A549 treated with ZK216348 at 1 μM for 4 hours (cell line): ENCODE measurements around the gene KLHL40. TPM values are rescaled to one million over a fixed set of nuclear protein-coding genes. Genes with fewer than 3 reads are reported as not detected.

ENCODE experiments used
- total RNA-seq: library from RNA; stranded (reverse); fragments of 200-300 nt; extraction: Qiagen RNA extraction; gene quantifications from 5 replicates; pipeline ENCODE4 v1.2.3, GENCODE V29; 2022; ENCODE audit warnings: low read depth

The KLHL40 gene, protein sequence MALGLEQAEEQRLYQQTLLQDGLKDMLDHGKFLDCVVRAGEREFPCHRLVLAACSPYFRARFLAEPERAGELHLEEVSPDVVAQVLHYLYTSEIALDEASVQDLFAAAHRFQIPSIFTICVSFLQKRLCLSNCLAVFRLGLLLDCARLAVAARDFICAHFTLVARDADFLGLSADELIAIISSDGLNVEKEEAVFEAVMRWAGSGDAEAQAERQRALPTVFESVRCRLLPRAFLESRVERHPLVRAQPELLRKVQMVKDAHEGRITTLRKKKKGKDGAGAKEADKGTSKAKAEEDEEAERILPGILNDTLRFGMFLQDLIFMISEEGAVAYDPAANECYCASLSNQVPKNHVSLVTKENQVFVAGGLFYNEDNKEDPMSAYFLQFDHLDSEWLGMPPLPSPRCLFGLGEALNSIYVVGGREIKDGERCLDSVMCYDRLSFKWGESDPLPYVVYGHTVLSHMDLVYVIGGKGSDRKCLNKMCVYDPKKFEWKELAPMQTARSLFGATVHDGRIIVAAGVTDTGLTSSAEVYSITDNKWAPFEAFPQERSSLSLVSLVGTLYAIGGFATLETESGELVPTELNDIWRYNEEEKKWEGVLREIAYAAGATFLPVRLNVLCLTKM
- not detected in 5 replicates for total RNA-seq

DNA sequence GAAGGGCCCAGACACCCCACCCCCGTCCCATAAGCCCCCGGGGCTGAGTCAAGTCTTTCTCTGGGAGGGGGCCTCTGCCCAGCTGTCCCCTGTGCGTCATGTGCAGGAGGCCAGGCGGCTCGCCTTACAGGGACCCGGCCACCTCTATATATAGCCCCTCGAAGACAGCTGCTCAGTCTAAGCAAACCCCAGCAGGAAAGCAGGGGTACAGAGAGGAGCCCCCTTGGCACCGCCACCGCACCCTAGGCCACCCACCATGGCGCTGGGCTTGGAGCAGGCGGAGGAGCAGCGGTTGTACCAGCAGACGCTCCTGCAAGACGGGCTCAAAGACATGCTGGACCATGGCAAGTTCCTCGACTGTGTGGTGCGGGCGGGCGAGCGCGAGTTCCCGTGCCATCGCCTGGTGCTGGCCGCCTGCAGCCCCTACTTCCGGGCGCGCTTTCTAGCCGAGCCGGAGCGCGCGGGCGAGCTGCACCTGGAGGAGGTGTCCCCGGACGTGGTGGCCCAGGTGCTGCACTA, at the start of gene KLHL40:
Gene KLHL40, plus strand, starts transcription at position 175 of the 519 bp plus-strand sequence. Its CDS starts 82 bp downstream, at position 257.

GRCh38 chr3:42653560-42654330, 31.6 kb upstream of the KLHL40 start, which contains the start of gene ZBTB47:
Gene ZBTB47 (plus strand): TSS chr3:42653697. CDS start chr3:42658356, 4,659 bp downstream.

GRCh38 chr3:42702066-42702951, 17.0 kb downstream of the KLHL40 start, which contains the start of gene HHATL:
Gene HHATL (minus strand): TSS chr3:42702798. CDS start chr3:42700826, 1,972 bp downstream.

Other genes with a start within 250 kb of the KLHL40 start
- 0.47 to 1.0 TPM (median 0.68 TPM) in 5 replicates for gene VIPR1, start 182.9 kb upstream of the KLHL40 start, total RNA-seq
- gene SEC22C, start 103.6 kb upstream of the KLHL40 start, total RNA-seq: 26.6 to 31.7 TPM (median 31.4 TPM) in 5 replicates
- 13.3 to 21.4 TPM (median 17.4 TPM) in 5 replicates for gene SS18L2, start 94.7 kb upstream of the KLHL40 start, total RNA-seq
- gene NKTR, start 84.9 kb upstream of the KLHL40 start, total RNA-seq: 8.3 to 13.5 TPM (median 11.7 TPM) in 5 replicates
- gene ZBTB47, start 31.8 kb upstream of the KLHL40 start, total RNA-seq: 4.9 to 7.6 TPM (median 6.1 TPM) in 5 replicates
- not detected in 5 replicates for gene HHATL, start 17.3 kb downstream of the KLHL40 start, total RNA-seq
- gene CCDC13, start 87.7 kb downstream of the KLHL40 start, total RNA-seq: 0.33 to 0.60 TPM (median 0.36 TPM) in 5 replicates
- 48.4 to 125 TPM (median 69.4 TPM) in 5 replicates for gene HIGD1A, start 119.0 kb downstream of the KLHL40 start, total RNA-seq
- gene ACKR2, start 123.9 kb downstream of the KLHL40 start, total RNA-seq: 0.18 to 0.23 TPM in 2 of 5 replicates, not detected in the others
- gene CYP8B1, start 190.3 kb downstream of the KLHL40 start, total RNA-seq: not detected in 5 replicates
- not detected in 5 replicates for gene ZNF662, start 220.6 kb downstream of the KLHL40 start, total RNA-seq